HT-29 (cell line): ENCODE results near the gene FAM170B. TPM values are rescaled to one million over a fixed set of nuclear protein-coding genes. Genes with fewer than 3 reads are reported as not detected.

ENCODE experiments used
- DNase-seq: peaks from one replicate; pipeline ENCODE4 v3.0.0-alpha.2; 2015; ENCODE audit warnings: low spot score
- total RNA-seq: library from RNA; depleted of rRNA; stranded (reverse); fragments of >200 nt; shearing (Covaris generic); gene quantifications from 2 replicates; pipeline ENCODE4 v1.2.3, GENCODE V29; 2014

Gene FAM170B
- total RNA-seq, 1 experiment from 2014 or later = not detected

DNA sequence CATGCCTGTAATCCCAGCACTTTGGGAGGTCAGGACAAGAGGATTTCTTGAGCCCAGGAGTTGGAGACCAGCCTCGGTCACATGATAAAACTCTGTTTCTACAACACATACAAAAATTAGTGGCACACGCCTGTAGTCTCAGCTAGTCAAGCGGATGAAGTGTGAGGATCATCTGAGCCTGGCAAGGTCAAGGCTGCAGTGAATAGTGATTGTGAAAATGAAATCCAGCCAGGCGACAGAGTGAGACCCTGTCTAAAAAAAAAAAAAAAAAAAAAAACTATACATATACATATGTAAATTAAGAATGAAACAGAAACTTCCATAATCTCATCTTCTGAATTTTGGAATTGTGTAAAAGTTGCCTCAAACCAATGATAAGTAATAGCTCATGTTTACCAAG lies 18.2 kb upstream of the FAM170B start:
- DNase-seq = no peak

DNA sequence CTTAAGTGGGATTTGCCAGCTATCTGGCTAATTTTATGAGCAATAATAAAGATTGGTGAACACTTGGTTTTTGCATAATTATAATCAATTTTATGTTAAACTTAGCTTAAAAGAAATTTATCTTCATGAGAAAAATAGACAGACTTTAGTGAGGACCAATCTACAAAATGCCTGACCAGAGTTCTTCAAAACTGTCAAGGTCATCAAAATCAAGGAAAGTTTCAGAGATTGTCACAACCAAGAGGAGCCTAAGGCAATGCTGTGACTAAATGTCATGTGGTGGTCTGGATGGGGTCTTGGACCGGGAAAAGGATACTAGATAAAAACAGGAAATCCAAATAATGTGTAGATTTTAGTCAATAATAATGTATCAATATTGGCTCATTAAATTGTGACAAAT lies 17.7 kb upstream of the FAM170B start:
- DNase-seq = no peak

DNA sequence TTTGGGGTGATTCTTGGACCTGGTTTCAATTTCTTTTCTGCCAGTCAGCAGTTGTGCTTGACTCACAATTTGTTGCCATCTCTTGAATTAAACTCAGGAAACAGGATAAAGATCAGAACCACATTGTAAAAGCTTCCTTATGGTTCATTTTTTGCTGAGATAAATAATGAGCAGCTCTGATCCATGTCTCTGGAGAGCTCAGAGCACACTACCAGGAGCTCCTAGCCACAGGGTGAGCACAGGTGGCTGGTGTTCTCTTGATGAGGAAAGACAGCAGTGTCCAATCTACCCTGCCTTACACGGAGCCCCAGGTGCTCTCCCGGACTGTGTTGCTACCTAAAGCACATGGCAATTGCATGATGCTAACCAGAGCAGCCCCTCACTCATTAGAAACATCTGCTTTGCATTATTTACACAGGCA lies 17.2 kb upstream of the FAM170B start:
- no peak for DNase-seq

- DNase-seq = no peak
Measured at GRCh38 chr10:49150426-49150825, 16.6 kb upstream of the FAM170B start.

DNA sequence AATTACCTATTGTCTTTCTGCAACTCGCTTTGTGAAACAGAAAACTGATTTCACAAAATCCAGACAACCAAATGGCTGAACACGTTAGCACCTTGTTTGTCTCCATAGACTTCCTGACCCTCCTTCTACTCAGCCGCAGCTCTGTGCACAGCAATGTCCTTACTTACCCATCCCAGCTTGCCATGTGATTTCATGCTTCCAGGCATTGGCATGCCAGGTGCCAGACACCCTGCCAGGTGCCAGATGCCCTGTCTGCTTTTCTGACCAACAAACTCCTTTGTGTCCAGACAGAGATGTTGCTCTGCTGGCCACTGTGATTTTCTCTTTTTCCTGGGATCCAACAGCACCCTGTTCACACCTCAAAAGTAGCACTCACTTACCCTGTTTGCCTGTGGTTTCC lies 16.1 kb upstream of the FAM170B start:
- no peak for DNase-seq

- DNase-seq = no peak
Measured at GRCh38 chr10:49144058-49144720, 10.4 kb upstream of the FAM170B start.

- no peak for DNase-seq
Measured at GRCh38 chr10:49143249-49143648, 9.4 kb upstream of the FAM170B start.

DNA sequence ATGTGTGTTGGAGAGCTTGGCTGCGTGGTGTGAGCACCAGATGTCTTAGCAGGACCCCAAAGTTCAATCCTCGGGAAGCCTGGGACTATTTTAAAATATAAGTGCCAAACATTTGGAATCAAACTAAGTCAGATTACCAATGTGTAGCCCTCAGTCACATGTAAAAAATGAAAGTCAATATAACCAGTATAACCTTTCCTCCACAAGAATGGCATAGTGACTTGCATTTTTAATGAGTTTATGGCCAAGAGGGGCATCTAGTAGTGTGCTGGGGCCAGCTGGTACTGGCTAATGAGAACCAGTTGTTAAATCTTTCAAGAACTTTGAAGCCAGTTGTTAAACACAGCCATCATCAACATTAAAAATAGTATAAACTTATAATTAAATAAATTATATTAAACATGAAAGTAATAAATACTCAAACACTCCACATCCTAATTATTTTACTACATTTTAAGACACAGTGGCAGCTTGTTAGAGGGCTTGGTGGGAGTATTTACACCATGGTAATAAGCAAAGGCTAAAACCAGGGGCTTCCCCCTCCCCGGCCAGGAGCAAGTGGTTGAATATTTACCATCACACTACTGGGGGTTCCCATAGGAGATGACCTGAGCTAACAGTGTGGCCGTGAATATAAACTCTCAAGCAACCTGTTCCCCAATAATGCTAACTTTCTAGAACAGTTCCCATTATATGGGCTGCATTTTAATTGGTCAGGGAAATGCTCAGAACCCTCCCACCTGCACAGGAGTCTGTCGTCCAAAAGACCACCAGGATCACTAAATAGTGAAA lies 7.9 kb upstream of the FAM170B start:
- DNase-seq = no peak

DNA sequence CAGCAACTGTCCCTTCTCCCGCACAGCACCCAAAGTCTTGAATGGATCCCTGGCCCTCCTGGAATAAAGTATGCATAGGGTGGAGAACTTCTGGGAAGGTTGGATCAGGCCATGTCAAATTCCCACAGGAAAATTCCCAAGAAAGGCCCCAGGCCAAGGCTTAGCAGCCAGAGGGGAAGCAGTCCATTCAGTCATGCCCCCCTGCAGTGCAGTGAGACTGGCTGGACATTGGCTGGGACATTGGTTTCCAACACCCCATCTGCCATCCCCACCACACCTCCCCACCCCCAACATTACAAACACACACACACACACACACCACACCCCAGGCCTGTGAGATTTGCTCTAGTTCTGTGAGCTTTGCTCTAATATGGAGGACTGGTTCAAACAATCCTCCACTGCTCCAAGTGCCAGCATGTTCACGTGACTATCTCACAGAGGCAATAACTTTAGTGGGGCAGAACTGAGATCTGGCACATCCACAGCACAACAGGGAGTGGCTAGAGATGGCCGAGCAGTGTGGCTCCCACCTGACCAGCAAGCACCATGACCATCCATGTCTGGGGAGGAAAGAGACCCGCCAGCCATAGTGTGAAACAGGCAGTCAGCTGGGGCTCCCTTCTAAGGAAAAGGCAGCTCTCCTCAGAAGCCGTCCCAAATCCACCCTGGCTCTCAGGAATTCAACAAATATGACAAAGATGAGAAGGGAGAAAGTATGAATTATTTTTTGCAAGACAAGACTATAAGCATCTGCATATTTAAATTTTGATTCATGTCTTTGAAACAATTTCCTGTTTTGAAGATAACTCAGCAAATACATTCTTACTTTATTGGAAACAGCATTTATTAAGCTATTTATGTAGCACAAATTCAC lies 6.7 kb upstream of the FAM170B start:
- DNase-seq = no peak

- no peak for DNase-seq
Measured at GRCh38 chr10:49139846-49140195, 6.0 kb upstream of the FAM170B start.

- no peak for DNase-seq
Measured at GRCh38 chr10:49139028-49139845, 5.4 kb upstream of the FAM170B start.

GRCh38 chr10:49138361-49138891 lies 4.6 kb upstream of the FAM170B start:
- no peak for DNase-seq

GRCh38 chr10:49136525-49136924 lies 2.7 kb upstream of the FAM170B start:
- no peak for DNase-seq

GRCh38 chr10:49135575-49136313 lies 1.9 kb upstream of the FAM170B start:
- no peak for DNase-seq

DNA sequence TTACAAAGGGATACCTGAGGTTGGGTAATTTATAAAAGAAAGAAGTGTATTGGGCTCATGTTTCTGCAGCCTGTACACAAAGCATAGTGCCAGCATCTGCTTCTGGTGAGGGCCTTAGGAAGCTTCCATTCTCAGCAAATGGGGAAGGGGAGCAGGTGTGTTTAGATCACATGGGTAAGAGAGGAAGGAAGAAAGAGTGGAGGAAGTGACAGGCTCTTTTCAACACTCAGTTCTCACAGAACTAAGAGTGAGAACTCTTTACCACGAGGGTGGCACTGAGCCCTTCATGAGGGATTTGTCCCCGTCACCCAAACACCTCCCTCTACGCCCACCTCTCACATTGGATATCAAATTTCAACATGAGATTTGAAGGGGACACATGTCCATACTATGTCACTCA lies 506 bp upstream of the FAM170B start:
- no peak for DNase-seq

- no peak for DNase-seq
Measured at GRCh38 chr10:49132362-49132737, 1.5 kb downstream of the FAM170B start.

DNA sequence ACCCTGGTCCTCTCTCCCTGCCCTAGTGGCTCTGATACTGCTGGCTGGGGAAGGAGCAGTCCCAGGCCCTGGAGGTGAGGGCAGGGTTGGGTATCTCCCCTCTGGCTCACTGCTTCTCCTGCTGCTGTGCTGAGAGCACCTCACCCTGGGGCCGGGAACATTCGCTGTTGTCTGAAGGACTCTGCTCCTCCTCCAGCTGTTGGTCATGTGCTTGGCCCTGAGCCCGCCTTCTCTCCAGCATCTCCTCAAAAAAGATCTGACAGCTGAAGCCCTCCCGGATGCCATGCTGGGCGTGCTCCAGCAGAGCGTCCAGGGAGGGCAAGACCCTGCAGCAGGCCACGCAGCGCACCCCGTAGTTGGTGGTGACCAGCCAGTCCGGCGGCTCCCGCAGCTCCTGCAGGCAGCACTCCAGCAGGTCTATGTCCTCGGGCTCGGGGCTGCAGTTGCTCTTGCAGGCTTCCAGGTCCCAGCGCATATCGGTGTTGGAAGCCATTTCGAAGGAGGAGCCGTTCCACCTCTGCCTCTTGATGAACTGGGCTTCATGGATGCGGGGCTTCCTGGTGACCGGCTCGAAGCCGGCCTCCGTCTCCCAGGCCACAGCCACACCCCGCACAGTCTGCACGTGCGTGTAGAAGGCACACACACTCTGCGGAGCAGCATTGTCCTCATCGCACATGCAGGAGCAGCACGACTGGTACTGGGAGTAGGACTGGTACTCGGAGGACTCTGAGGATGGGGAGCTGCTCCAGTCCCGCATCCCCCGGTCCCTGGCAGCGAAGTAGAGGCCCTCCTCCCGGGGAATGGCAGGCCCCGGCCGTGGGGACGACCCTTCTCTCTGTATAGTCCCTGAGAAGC lies 2.1 kb downstream of the FAM170B start:
- no peak for DNase-seq

DNA sequence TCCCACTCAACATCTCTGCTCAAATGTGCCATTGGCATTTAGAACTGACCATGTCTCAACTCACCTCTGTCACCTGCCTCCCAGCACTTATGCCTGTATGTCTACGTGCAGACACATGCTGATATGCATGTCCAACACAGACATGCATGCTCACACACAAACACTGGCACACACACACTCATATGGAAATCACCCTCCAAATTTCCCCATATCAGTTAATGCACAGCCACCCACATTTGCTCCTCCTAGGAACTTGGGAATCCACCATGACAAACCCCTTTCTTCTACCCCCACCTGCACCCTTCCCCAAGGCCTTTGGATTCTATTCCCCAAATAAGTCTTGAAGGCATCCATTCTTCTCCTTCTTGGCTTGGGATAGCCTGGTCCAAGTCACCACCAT lies 4.4 kb downstream of the FAM170B start:
- DNase-seq = no peak

DNA sequence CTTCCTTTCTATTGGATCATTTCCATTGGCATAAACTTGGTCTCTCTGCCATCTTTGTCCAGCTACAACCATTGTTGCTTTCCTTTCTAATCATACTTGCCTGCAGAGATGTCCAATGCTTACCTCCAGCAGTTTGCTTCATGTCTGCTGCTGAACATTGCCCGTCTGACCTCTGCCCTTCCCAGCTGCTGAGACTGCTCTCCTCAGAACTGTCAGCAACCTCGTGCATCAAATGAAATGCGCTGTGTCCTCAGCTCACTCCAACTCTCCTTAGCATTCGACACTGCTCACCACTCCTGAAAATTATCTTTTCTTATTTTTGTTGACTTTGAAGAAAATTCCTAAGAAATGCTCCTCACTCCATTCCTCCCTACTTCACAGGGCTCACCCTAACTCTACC lies 5.0 kb downstream of the FAM170B start:
- no peak for DNase-seq
